Loucy (cell line): ENCODE measurements around the gene GEMIN7.
A peak's percentile ranks its signal among the peaks of the same experiment; 100 is the strongest.

ENCODE experiments used
- H2AFZ ChIP-seq: fragments of 200-600 bp; sonication (generic); 2 replicates; pipeline ENCODE4 v1.6.0; 2016; ENCODE audit warnings: antibody characterized with exemption, mild to moderate bottlenecking, low read length, moderate library complexity
- H3F3A ChIP-seq: fragments of 200-600 bp; 2 replicates; pipeline ENCODE4 v1.6.0; 2016; ENCODE audit warnings: antibody characterized with exemption, low read depth, mild to moderate bottlenecking
- H3K27me3 ChIP-seq: fragments of 200-600 bp; sonication (generic); 2 replicates; pipeline ENCODE4 v1.6.1; 2014; ENCODE audit warnings: low read length, mild to moderate bottlenecking; ENCODE audit not compliant: insufficient read depth, poor library complexity, severe bottlenecking
- H3K36me3 ChIP-seq: fragments of 200-600 bp; sonication (generic); 2 replicates; pipeline ENCODE4 v1.6.1; 2016; ENCODE audit warnings: low read length; ENCODE audit not compliant: insufficient read depth
- H3K4me1 ChIP-seq: fragments of 200-600 bp; sonication (generic); 2 replicates; pipeline ENCODE4 v1.5.1; 2014; ENCODE audit warnings: low read length, mild to moderate bottlenecking; ENCODE audit not compliant: insufficient read depth, poor library complexity, severe bottlenecking
- H3K4me2 ChIP-seq: fragments of 200-600 bp; sonication (generic); 2 replicates; pipeline ENCODE4 v1.6.0; 2014; ENCODE audit warnings: antibody characterized with exemption, low read length, low read depth, mild to moderate bottlenecking; ENCODE audit not compliant: poor library complexity, severe bottlenecking
- H3K4me3 ChIP-seq: fragments of 200-600 bp; sonication (generic); 2 replicates; pipeline ENCODE4 v1.5.1; 2014; ENCODE audit warnings: low read length, mild to moderate bottlenecking, mixed read lengths; ENCODE audit not compliant: poor library complexity, severe bottlenecking
- H3K79me2 ChIP-seq: fragments of 200-600 bp; sonication (generic); 2 replicates; pipeline ENCODE4 v1.6.1; 2014; ENCODE audit warnings: low read length; ENCODE audit not compliant: insufficient read depth
- H3K9ac ChIP-seq: fragments of 200-600 bp; sonication (generic); 2 replicates; pipeline ENCODE4 v1.6.0; 2014; ENCODE audit warnings: mild to moderate bottlenecking, low read depth, low read length, moderate library complexity; ENCODE audit not compliant: poor library complexity, severe bottlenecking
- H3K9me2 ChIP-seq: fragments of 200-600 bp; sonication (generic); replicated peaks from 2 replicates; pipeline ENCODE4 v1.6.1; 2016; ENCODE audit warnings: low read depth, low read length, mixed read lengths
- H3K9me3 ChIP-seq: fragments of 200-600 bp; sonication (generic); 2 replicates; pipeline ENCODE4 v1.6.1; 2014; ENCODE audit warnings: mild to moderate bottlenecking, antibody characterized with exemption, low read length, low read depth; ENCODE audit not compliant: insufficient read depth
- H4K20me1 ChIP-seq: fragments of 200-600 bp; sonication (generic); 2 replicates; pipeline ENCODE4 v1.6.0; 2014; ENCODE audit warnings: antibody characterized with exemption, low read length, mild to moderate bottlenecking; ENCODE audit not compliant: insufficient read depth, poor library complexity, severe bottlenecking
- CTCF ChIP-seq: fragments of 200-600 bp; sonication (generic); conservative IDR thresholded peaks from 2 replicates; pipeline ENCODE4 v1.5.1; 2014; ENCODE audit warnings: mild to moderate bottlenecking, antibody characterized with exemption, low read length
- EZH2phosphoT487 ChIP-seq: fragments of 200-600 bp; IDR thresholded peaks from 2 replicates; pipeline ENCODE4 v1.6.1; 2018; ENCODE audit warnings: antibody characterized with exemption, mild to moderate bottlenecking, moderate library complexity, borderline replicate concordance

Gene GEMIN7

DNA sequence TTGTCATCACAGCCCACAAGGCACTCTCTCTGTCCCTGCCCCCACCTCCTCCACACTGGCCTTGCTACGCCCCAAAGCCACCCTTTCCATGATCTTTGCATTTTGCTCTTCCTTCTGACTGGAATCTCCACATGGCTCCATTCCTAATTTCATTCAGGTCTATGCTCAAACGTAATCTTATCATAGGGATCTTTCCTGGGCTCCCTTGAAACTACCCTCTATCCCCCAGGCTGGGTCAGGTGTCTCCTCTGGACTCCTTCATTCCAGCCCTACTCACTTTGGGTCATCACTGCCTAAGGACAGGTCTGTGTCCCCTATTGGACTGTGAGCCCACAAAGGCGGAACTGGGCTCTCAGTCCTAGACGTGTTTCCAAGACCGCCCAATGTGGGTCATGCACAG lies 3.1 kb downstream of the GEMIN7 start:
- H3K4me1 ChIP-seq: peaks cover 13% of the 10 kb centered on the region
- H3K79me2 ChIP-seq: peaks cover 45% of the 10 kb centered on the region
- H4K20me1 ChIP-seq: peaks cover 4% of the 10 kb centered on the region

GRCh38 chr19:45086480-45086879 lies 7.4 kb downstream of the GEMIN7 start:
- peaks cover 21% of the 10 kb centered on the region for H3K79me2 ChIP-seq
- no peak overlapping the region for H3K9ac ChIP-seq
- H4K20me1 ChIP-seq: no peaks in the 10 kb centered on the region
- peaks cover 16% of the 10 kb centered on the region; the same call in 1 of the 2 replicates for H3K36me3 ChIP-seq
- no peaks in the 10 kb centered on the region for H3K9me2 ChIP-seq
- no peak overlapping the region for H3K4me2 ChIP-seq
- H3F3A ChIP-seq: no peaks in the 10 kb centered on the region
- no peak overlapping the region for H3K4me3 ChIP-seq
- H3K4me1 ChIP-seq: no peaks in the 10 kb centered on the region
- TF ChIP-seq EZH2phosphoT487 (no peak), CTCF (no peak)
- no peaks in the 10 kb centered on the region for H3K9me3 ChIP-seq
- H3K27me3 ChIP-seq: no peaks in the 10 kb centered on the region
- H2AFZ ChIP-seq: no peak overlapping the region

More for the DNA sequence above, 3.1 kb downstream of the GEMIN7 start:
- TF ChIP-seq CTCF (no peak), EZH2phosphoT487 (no peak)
- no peak overlapping the region for H3K9ac ChIP-seq
- H2AFZ ChIP-seq: no peak overlapping the region
- H3K4me3 ChIP-seq: no peak overlapping the region
- H3K9me3 ChIP-seq: no peaks in the 10 kb centered on the region
- H3F3A ChIP-seq: no peaks in the 10 kb centered on the region
- no peaks in the 10 kb centered on the region for H3K36me3 ChIP-seq
- no peaks in the 10 kb centered on the region for H3K27me3 ChIP-seq
- no peaks in the 10 kb centered on the region for H3K9me2 ChIP-seq
- peak overlapping the region; percentile 25 for H3K4me2 ChIP-seq

- Histone ChIP-seq H3K4me1 (peaks cover 3% of the 10 kb centered on the region), H3K4me3 (no peak overlapping the region), H3K36me3 (peaks cover 19% of the 10 kb centered on the region; the same call in 1 of the 2 replicates), H3K9ac (no peak overlapping the region), H3F3A (no peaks in the 10 kb centered on the region), H2AFZ (no peak overlapping the region), H3K27me3 (no peaks in the 10 kb centered on the region), H3K4me2 (no peak overlapping the region), H4K20me1 (no peaks in the 10 kb centered on the region), H3K79me2 (peaks cover 11% of the 10 kb centered on the region; the same call in 1 of the 2 replicates), H3K9me3 (no peaks in the 10 kb centered on the region), H3K9me2 (no peaks in the 10 kb centered on the region)
- TF ChIP-seq CTCF: no peak
- no peak for TF ChIP-seq EZH2phosphoT487
Observed at GRCh38 chr19:45087531-45087930, 8.5 kb downstream of the GEMIN7 start.
